ENCODE measurements around the gene GRAMD4. TPM values are rescaled to one million over a fixed set of nuclear protein-coding genes. Genes with fewer than 3 reads are reported as not detected.

The GRAMD4 gene, protein sequence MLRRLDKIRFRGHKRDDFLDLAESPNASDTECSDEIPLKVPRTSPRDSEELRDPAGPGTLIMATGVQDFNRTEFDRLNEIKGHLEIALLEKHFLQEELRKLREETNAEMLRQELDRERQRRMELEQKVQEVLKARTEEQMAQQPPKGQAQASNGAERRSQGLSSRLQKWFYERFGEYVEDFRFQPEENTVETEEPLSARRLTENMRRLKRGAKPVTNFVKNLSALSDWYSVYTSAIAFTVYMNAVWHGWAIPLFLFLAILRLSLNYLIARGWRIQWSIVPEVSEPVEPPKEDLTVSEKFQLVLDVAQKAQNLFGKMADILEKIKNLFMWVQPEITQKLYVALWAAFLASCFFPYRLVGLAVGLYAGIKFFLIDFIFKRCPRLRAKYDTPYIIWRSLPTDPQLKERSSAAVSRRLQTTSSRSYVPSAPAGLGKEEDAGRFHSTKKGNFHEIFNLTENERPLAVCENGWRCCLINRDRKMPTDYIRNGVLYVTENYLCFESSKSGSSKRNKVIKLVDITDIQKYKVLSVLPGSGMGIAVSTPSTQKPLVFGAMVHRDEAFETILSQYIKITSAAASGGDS
- polyA plus RNA-seq (ENCODE audit: low read depth in 6 of 6), result 10 to 100 TPM in 1 of 6 donors, 1 to 10 TPM in 5; 4.0 to 12.5 (median 6.9) TPM

DNA sequence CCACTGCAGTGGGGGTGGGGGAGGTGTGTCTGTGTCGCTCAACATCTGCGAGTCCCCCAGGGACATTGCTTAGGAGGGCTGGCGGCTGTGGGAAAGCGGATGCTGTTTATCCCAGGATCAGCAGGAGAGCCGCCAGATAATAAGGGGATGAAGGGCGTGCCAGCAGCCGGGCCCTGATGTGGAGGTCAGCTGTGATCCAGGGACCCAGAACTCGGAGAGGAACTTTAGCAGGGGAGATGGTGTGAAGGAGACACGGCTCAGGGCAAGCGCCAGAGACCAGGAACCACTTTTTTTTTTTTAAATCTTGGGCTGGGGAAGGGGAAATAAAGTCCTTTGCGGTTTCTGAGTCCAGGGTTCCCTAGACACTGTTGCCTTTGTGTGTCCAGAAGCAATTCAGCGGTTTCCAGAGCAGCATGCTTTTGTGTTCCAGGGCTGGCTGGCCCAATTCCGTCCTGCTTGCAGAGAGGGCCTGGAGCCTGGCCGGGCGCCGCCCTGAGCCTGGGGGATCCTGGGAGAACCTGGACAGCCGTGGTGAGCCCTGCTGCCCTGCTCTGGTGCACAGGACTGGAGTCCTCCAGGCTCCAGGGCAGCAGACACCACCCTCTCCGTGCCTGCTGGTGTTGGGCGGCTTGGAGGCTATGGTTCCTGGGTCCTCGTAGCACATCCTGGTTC is at the start of gene GRAMD4:
Gene GRAMD4, plus strand, starts transcription at position 557 of the 672 bp plus-strand sequence. CDS start 6,414 bp downstream, outside the sequence.
- ATAC-seq (ENCODE audit: low read depth in 2 of 2) (no peak), DNase-seq (no peak)
- peak within 1 kb of the TSS in 4 of 8 donors; percentile 8 to 50 (median 32) for H3K4me3 Mint-ChIP-seq
- no peaks in the 10 kb centered on the region for H3K27me3 Mint-ChIP-seq
- H3K9me3 Mint-ChIP-seq, result no peaks in the 10 kb centered on the region
- peak within 1 kb of the TSS in 3 of 6 donors; percentile 62 to 76 (median 71) for H3K27ac Mint-ChIP-seq
- peaks cover 33 to 56% (median 53%) of the 10 kb centered on the region in 3 donors for H3K4me1 Mint-ChIP-seq
- H3K36me3 Mint-ChIP-seq, result no peaks in the 10 kb centered on the region

DNA sequence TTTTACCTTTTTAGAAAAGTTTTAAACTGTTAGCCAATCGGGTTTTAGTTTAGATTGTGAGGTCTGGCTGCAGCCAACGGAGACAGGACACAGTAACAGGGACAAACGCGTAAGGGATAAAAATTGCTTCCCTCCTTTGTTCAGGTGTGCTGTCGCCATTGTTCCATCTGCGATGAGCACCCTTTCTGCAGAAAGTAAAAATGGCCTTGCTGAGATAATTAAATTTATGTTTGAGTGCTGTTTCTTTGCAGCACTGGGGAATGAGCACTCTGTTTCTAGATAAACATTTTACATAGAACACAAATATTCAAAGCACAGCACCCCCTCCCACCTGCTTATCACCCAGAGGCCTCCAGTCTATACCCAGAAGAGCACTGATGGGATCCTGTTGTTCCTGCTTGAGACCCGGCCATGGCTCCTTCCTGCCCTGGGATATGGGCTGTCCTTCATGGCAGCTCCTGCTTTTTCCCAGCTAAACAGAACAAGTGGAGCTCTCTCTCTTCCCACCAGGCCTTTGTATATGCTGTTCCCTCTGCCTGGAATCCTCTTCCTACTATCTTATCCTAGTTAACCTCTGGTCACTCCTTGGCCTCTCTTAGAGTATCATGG is 48.4 kb upstream of the GRAMD4 start:
- H3K9me3 Mint-ChIP-seq, result peaks cover 9 to 16% (median 13%) of the 10 kb centered on the region in 7 donors
- DNase-seq, result no peak
- H3K36me3 Mint-ChIP-seq, result peaks cover 0 to 15% of the 10 kb centered on the region in 2 donors
- H3K27ac Mint-ChIP-seq, result no peak overlapping the region
- no peaks in the 10 kb centered on the region for H3K27me3 Mint-ChIP-seq
- no peak for ATAC-seq (ENCODE audit: low read depth in 2 of 2)
- H3K4me3 Mint-ChIP-seq, result no peak overlapping the region
- peaks cover 17 to 43% (median 30%) of the 10 kb centered on the region in 3 donors for H3K4me1 Mint-ChIP-seq

DNA sequence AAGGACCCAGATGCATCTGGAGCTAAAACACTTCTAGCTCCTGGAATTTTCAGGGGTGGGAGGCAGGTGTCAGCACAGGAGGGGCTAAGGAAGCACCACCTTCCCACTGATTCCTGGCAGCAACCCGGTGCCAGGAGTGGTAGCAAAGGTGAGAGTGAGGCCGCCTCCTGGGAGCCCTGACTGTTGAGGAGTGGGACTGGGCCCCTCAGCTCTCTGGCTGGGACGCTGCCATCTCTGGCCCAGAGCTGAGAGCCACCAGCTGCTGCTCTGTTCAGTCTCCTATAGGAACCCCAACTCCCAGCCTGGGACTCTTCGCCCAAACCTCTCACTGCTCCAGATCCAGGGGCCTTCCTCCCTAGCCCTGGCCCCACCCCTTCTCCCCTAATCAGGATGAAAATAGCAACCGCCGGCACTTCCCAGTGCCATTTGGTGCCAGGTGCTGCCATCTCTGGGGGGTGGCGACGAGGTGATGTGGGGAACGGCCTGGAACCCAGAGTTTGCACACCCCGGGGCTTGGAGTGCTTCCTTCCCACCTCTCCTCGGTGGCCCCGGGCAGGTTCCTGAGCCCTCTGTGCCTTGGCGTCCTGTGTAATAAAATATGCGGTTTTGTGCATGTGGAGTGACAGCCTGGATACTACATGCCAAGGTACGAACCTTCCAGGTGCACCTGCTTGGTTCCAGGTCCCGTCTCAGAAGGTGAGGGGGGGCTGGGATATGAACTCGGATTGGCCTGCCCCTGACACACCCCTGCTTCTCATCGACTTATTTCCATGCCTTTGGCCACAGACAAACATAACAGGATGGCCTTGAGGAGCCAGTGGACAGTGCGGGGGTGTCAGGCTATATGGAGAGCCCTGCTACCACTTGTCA is 47.0 kb upstream of the GRAMD4 start:
- DNase-seq (no peak), ATAC-seq (ENCODE audit: low read depth in 2 of 2) (no peak)
- Mint-ChIP-seq H3K9me3 (peaks cover 9 to 16% (median 13%) of the 10 kb centered on the region in 7 donors), H3K4me1 (peaks cover 22 to 33% (median 33%) of the 10 kb centered on the region in 3 donors), H3K4me3 (no peak overlapping the region), H3K27me3 (no peaks in the 10 kb centered on the region), H3K36me3 (peaks cover 0 to 15% of the 10 kb centered on the region in 2 donors), H3K27ac (no peak overlapping the region)

DNA sequence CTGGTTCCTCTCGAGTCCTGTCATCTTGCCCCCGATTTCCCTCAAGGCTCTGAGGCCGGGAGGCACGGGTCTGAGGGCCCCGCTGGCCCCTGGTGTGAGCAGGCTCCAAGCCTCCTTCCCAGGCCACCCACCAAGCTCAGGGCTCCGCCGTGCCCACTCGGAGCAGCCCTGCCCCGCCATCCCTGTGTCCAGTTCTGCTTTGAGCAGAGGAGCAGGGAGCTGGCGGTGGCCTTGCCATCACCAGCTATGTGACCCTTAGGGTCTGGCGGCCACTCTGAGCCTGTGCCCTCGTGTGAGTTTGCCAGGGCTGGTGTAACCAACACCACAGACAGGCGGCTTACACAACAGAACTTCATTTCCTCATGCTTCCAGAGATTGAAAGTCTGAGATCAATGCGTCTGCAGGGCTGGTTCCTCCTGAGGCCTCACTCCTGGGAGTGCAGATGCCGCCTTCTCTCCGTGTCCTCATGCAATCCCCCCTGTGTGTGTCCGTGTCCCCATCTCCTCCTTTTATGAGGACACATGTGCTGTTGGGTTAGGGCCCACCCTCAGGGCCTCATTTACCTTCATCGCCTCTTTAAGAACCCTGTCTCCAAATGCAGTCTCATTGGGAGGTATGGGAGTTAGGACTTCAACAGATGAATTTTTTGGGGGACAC is 46.3 kb upstream of the GRAMD4 start:
- ATAC-seq (ENCODE audit: low read depth in 2 of 2) (no peak), DNase-seq (no peak)
- Mint-ChIP-seq H3K27me3 (no peaks in the 10 kb centered on the region), H3K9me3 (peaks cover 9 to 16% (median 13%) of the 10 kb centered on the region in 7 donors), H3K4me3 (peak overlapping the region in 3 of 8 donors; percentile 6 to 90 (median 21)), H3K36me3 (peaks cover 0 to 15% of the 10 kb centered on the region in 2 donors), H3K4me1 (peaks cover 30 to 34% (median 33%) of the 10 kb centered on the region in 3 donors), H3K27ac (peak overlapping the region in 1 of 6 donors; percentile 7)

DNA sequence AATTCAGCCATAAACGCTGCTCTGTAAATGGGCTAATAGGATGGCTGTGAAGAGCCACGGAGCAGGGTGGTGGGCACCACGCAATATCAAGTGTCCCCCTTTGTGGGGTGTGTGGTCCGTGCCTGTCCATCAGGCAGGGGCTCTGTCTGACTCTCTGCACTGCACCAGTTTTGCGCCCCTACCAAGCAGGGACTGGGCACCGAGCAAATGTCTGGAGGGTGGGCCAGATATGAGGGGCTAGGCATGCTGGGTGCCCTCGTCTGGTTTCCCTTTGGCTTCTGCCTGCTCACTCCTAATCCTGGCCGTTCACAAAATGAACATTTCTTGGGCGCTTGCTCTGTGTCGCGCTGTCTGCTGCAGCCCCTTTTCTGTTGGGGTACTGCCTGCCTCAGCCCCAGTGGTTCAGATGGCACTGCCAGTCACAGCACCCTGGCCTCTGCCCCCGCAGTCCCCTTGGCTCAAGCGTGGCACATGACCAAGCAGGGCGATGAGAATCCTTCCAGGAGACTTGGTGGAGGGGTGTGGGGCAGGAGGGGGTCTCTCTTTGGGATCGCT is 45.7 kb upstream of the GRAMD4 start:
- peaks cover 36 to 39% (median 38%) of the 10 kb centered on the region in 3 donors for H3K4me1 Mint-ChIP-seq
- ATAC-seq (ENCODE audit: low read depth in 2 of 2), result no peak
- H3K27ac Mint-ChIP-seq, result peak overlapping the region in 4 of 6 donors; percentile 7 to 95 (median 77)
- peak overlapping the region in 6 of 8 donors; percentile 21 to 90 (median 74) for H3K4me3 Mint-ChIP-seq
- H3K27me3 Mint-ChIP-seq, result no peaks in the 10 kb centered on the region
- H3K36me3 Mint-ChIP-seq, result peaks cover 0 to 15% of the 10 kb centered on the region in 2 donors
- peaks cover 9 to 16% (median 13%) of the 10 kb centered on the region in 7 donors for H3K9me3 Mint-ChIP-seq
- DNase-seq, result no peak

DNA sequence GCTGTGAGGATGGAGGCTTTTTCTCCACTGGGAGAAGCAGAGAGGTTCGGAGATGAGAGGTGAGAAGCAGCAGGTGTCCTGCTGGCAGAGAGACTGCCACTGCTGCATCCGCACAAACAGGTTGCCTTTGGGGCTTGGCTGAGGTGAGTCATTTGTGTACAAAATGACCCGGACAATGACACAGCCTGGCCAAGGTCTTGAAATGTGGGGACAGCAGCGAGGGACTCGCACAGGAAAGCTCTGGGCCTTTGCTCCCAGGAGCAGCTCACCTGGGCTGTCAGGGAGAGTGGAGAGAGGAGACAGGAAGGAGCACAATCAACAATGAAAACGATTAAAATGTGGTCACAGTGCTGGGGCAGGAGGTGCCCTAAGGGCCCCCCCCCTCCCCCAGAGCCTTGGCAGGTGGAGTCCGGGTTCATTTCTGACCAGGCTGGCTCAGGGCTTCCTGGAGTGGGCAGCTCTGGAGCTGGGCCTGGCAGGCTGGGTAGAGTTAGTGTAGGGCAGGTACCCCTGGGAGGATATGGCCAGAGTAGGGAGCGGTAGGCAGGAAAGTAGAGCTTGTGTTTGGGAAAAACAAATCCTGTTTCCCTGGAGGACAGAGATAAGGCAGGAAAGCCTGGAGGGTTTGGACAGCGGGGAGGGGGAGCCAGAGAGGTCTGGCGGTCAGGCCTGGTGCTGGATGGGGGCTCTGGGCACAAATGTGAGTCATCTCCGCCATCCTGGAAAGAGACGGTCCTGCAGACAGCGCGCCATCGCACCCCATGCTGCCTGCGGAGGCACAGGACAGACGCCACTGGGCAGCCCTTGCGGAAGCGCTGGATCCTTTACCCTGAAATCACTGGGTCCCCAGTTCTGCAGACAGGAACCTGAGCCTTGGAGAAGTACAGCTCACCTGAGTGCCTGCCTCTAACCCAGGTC is 44.9 kb upstream of the GRAMD4 start:
- H3K4me1 Mint-ChIP-seq, result peaks cover 42 to 46% (median 43%) of the 10 kb centered on the region in 3 donors
- ATAC-seq (ENCODE audit: low read depth in 2 of 2), result no peak
- peak overlapping the region in 5 of 6 donors; percentile 24 to 95 (median 92) for H3K27ac Mint-ChIP-seq
- peak overlapping the region; percentile 71 to 93 (median 88) for H3K4me3 Mint-ChIP-seq
- no peak for DNase-seq
- H3K9me3 Mint-ChIP-seq, result peaks cover 9 to 16% (median 13%) of the 10 kb centered on the region in 7 donors
- no peaks in the 10 kb centered on the region for H3K27me3 Mint-ChIP-seq
- H3K36me3 Mint-ChIP-seq, result peaks cover 0 to 15% of the 10 kb centered on the region in 2 donors

DNA sequence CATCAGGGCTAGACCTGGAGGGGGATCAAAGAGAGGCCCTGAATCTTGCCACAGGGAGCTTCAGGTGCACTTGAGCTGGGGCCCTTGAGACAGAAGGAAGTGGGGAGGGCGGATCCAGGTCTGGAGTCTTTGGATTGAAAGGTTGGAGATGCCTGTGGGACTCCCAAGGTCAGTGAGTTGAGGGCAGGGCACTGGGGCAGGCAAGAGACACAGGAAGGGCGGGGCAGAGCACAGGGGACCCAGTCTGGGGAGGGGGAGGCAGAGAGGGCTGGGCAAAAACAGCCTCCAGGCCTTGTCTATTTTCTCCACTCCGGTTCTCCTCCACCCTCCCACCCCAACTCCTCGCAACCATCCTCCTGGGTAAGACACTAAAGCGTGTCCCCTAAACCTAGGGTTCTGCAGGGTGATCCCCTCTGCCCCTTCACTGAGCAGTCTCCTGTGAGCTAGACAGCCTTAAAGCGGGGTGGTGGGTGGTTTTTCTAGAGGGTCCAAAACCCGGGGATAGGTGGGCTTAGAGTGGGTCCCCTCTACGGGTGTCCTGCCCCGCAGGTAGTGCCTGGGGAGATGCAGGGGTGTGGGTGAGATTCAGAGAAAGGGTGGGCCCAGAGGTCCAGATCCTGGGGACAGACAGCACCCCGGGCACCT is 44.2 kb upstream of the GRAMD4 start:
- Mint-ChIP-seq H3K4me3 (peak overlapping the region; percentile 71 to 93 (median 88)), H3K9me3 (peaks cover 9 to 13% (median 12%) of the 10 kb centered on the region in 7 donors), H3K4me1 (peaks cover 48 to 51% (median 51%) of the 10 kb centered on the region in 3 donors), H3K27ac (peak overlapping the region in 5 of 6 donors; percentile 57 to 96 (median 82)), H3K36me3 (peaks cover 0 to 14% of the 10 kb centered on the region in 2 donors), H3K27me3 (no peaks in the 10 kb centered on the region)
- DNase-seq (no peak), ATAC-seq (ENCODE audit: low read depth in 2 of 2) (no peak)

DNA sequence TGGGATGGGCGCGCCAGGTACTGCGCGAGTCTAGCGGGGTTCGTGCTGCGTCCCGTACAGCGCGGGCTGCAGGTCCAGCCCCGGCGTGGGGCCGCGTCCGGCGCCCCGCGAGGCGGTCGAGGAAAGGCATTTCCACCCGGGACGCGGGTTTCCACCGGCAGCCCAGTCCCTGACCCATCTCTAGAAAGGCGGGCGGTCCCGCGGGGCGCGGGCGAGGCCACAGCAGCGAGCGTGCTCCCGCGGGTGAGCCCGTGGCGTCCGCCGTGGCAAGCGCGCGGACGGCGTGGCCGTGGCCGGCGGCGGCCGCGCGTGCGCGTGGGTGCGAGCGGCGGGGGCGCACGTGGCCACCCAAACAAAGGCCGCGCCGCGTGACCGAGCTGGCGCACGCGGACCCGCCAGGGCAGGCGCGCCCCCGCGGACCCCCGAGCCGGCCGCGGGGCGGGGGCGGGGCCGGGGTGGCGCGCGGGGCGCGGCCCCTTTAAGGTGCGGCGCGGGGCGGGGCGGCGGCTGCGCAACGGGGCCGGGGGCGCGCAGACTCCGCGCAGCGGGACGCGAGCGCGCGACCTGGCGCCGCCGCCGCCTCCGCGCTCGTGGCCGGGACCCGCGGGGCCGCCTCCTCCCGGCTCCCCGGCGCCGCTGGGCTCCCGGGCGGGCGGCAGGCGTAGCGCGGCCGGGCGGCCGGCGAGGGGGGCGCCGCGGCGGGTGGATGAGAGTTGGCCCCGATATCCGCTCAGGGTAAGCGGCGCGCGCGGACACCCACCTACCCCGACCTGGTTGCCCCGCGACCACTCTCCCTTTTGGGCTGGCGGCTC is 43.4 kb upstream of the GRAMD4 start:
- H3K9me3 Mint-ChIP-seq, result peaks cover 4 to 6% (median 6%) of the 10 kb centered on the region in 7 donors
- peaks cover 55 to 58% (median 58%) of the 10 kb centered on the region in 3 donors for H3K4me1 Mint-ChIP-seq
- H3K27me3 Mint-ChIP-seq, result no peaks in the 10 kb centered on the region
- peak; percentile 59 for DNase-seq
- H3K27ac Mint-ChIP-seq, result peak overlapping the region in 3 of 6 donors; percentile 57 to 92 (median 60)
- H3K4me3 Mint-ChIP-seq, result peak overlapping the region; percentile 71 to 93 (median 88)
- peak; percentile 65 to 75 for ATAC-seq (ENCODE audit: low read depth in 2 of 2)
- peaks cover 0 to 6% of the 10 kb centered on the region in 2 donors for H3K36me3 Mint-ChIP-seq

DNA sequence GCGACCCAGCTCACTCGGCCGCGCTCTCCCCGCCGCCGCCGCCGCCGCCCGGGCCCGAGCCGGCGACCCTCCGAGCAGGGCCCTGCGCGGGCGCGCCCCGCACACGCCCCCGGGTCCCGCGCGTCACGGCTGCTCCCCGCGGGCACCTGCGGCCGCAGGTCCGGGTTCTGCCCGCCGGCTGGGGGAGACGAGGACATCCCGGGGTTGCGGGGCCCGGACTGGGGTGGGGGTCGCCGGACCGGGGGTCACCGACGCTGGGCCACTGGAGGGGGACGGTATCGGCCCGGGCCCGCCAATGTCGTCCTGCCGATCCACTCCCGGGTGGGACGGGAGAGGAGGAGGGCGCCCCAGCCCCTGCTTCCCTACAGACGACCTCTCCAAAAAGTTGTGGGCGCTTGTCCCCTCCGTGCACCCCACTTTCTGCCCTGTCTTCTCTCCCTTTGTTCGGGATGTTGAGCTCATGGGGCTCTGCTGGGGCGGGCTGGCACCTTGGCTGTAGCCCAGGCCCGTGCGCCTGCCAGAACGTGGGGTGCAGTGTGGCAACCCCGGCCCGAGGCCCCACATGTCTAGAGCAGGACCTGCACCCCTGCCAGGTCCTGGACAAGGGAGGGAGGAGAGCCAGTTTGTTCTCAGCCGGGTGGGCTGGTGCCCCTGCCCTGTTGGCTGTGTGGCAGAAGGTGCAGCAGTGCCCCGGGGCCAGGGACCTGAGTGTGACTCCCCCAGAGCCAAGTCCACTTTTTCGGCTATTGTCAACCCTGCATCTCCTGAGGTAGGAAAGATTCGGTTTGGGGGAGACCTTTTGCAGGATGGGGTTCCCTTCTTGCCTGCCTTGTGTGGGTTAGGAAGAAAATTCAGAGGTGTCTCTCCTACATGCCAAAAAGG is 42.6 kb upstream of the GRAMD4 start:
- H3K9me3 Mint-ChIP-seq, result no peaks in the 10 kb centered on the region
- H3K27ac Mint-ChIP-seq, result peak overlapping the region in 5 of 6 donors; percentile 24 to 96 (median 93)
- H3K27me3 Mint-ChIP-seq, result no peaks in the 10 kb centered on the region
- H3K4me1 Mint-ChIP-seq, result peaks cover 61 to 67% (median 67%) of the 10 kb centered on the region in 3 donors
- peak; percentile 26 to 34 for ATAC-seq (ENCODE audit: low read depth in 2 of 2)
- H3K4me3 Mint-ChIP-seq, result peak overlapping the region; percentile 83 to 96 (median 94)
- no peak for DNase-seq
- H3K36me3 Mint-ChIP-seq, result no peaks in the 10 kb centered on the region
